ENCODE data around the gene ADIPOR2. TPM values are rescaled to one million over a fixed set of nuclear protein-coding genes. Genes with fewer than 3 reads are reported as not detected.

The ADIPOR2 gene
- total and polyA plus RNA-seq, 3 donors from 2014 or later = 70.6 to 78.3 (median 75.1) TPM

DNA sequence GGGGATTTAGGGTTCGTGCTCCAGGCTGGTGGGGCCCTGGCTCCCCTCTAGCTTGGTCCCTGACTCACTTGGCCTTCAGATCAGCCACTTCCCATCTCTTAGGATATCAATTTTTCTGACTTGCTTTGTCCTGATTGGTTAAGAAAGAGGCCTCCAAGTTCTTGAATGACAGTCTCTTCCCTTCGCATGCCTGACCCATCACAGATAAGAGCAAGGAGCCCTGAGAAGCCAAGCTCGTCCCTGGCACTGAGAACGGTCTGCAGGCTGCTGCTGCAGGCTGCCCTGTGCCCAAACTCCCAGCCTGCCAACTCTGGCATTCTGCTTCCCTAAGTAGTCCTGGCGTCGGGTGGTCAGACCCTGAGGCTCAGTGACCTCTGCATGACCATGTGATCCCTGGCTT is 128.7 kb downstream of the ADIPOR2 start:
- Histone ChIP-seq H3K4me3 (no peak overlapping the region), H3K27ac (no peak overlapping the region), H3K4me1 (peaks cover 9% of the 10 kb centered on the region), H3K9me3 (no peaks in the 10 kb centered on the region), H3K27me3 (no peaks in the 10 kb centered on the region), H3K36me3 (ENCODE audit: low read depth, missing control alignments) (no peaks in the 10 kb centered on the region)
- TF ChIP-seq, protein P1, sequence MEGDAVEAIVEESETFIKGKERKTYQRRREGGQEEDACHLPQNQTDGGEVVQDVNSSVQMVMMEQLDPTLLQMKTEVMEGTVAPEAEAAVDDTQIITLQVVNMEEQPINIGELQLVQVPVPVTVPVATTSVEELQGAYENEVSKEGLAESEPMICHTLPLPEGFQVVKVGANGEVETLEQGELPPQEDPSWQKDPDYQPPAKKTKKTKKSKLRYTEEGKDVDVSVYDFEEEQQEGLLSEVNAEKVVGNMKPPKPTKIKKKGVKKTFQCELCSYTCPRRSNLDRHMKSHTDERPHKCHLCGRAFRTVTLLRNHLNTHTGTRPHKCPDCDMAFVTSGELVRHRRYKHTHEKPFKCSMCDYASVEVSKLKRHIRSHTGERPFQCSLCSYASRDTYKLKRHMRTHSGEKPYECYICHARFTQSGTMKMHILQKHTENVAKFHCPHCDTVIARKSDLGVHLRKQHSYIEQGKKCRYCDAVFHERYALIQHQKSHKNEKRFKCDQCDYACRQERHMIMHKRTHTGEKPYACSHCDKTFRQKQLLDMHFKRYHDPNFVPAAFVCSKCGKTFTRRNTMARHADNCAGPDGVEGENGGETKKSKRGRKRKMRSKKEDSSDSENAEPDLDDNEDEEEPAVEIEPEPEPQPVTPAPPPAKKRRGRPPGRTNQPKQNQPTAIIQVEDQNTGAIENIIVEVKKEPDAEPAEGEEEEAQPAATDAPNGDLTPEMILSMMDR (IDR thresholded peaks at IDR 0.05) = no peak
- TF ChIP-seq POLR2A (IDR thresholded peaks at IDR 0.05) = no peak
- 46 to 66% methylated on average over 6 of the region's 6 CpGs for WGBS, 2 donors
- intact Hi-C loops (cut with DNase I; ENCODE audit: low total_unique reads) = no loop called here
- DNase-seq = no peak

DNA sequence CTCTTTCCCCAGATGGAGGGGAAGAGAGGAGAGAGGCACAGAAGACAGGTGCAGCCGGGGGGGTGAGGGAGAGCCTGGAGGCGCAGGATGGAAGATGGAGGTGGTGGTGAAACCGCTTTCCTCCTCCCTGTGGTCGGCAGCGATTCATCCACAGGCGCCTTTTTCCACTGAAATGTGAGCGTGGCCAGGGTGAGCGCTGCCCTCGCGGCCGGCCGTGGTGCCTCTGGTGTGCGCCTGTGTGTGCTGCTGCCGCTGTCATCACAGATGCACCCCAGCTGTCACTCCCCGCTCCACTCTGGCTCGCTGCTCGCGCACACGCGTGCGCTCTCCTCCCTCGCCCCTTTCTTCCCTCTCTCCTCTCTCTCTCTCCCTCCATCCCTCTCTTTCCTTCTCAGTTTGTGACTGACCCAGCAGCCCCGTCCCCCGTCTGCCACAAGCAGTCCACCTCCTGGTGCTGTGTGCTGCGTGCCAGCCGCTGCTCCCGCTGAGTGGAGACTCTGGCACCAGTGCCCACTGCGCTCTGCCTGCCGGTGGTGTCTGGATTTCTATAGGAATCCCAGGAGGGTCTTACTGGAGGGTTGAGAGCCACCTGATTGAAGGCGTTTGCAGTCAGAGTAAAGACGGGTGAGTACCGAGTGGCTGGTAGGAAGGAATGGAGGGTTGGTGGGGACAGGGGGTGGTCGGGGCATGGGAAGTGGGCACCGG is 129.5 kb downstream of the ADIPOR2 start, which contains the start of gene LRTM2:
Gene LRTM2 (plus strand): TSS at position 375 of the 705 bp plus-strand sequence. CDS start 7,584 bp downstream, outside the sequence.
- Histone ChIP-seq H3K9me3 (no peaks in the 10 kb centered on the region), H3K27me3 (no peaks in the 10 kb centered on the region), H3K36me3 (ENCODE audit: low read depth, missing control alignments) (no peaks in the 10 kb centered on the region), H3K4me3 (no peak within 1 kb of the TSS), H3K4me1 (peaks cover 9% of the 10 kb centered on the region), H3K27ac (no peak within 1 kb of the TSS)
- TF ChIP-seq, protein P1 (IDR thresholded peaks at IDR 0.05) = no peak
- no peak for TF ChIP-seq POLR2A (IDR thresholded peaks at IDR 0.05)
- DNase-seq = no peak
- WGBS, 2 donors = 27 to 35% methylated on average over 30 to 34 of the region's 34 CpGs
- intact Hi-C loops (cut with DNase I; ENCODE audit: low total_unique reads) = no loop called here

DNA sequence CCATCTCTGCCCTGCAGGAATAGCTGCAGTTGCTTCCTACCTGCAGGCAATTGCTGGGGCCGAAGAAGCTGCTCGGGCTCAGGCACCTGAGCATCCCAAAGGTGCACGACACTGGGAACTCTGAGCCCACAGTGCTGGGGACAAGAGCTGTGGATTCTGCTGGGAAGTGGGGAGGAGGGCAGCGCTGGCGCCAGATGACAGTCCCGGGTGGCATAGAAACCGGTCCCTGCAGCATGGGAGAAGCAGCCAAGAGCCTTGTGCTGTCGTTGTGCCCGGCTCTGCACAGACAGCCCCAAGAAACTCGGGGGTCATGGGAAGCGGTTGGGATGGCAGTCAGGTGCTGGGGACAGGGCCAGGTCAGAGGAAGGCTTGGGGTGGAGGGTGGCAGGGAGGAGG is 130.0 kb downstream of the ADIPOR2 start:
- 63 to 72% methylated on average over 8 of the region's 11 CpGs for WGBS, 2 donors
- TF ChIP-seq POLR2A (IDR thresholded peaks at IDR 0.05) = no peak
- TF ChIP-seq, protein P1 (IDR thresholded peaks at IDR 0.05) = no peak
- no peaks in the 10 kb centered on the region for H3K27me3 ChIP-seq

DNA sequence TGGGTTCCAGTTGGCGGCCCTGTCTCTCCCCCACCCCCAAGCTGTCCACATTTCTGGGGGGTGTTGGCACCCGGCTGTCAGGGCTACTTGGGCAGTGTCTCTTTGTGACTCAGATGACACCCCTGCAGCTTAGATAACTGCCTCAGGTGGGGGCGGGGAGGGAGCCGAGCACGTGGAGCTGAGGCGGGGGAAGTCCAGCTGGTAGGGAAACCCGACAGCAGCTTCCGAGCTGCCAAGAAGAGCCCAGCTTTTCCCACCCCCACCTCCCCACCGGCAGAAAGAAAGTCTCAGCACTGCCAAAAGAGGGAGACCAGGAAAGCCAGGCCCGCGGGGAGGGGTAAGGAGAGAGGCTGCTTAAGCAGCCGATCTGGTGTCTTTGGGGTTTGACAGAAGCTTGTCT is 130.9 kb downstream of the ADIPOR2 start:
- Histone ChIP-seq H3K4me3 (no peak overlapping the region), H3K36me3 (ENCODE audit: low read depth, missing control alignments) (no peaks in the 10 kb centered on the region), H3K27me3 (no peaks in the 10 kb centered on the region), H3K9me3 (no peaks in the 10 kb centered on the region), H3K4me1 (peaks cover 9% of the 10 kb centered on the region), H3K27ac (no peak overlapping the region)
- DNase-seq = no peak
- WGBS, 2 donors = 34 to 51% methylated on average over 11 to 12 of the region's 12 CpGs
- TF ChIP-seq POLR2A (IDR thresholded peaks at IDR 0.05) = no peak
- TF ChIP-seq, protein P1 (IDR thresholded peaks at IDR 0.05) = no peak
- intact Hi-C loops (cut with DNase I; ENCODE audit: low total_unique reads) = no loop called here

More for the DNA sequence above, 130.0 kb downstream of the ADIPOR2 start:
- no peak overlapping the region for H3K27ac ChIP-seq
- no peaks in the 10 kb centered on the region for H3K9me3 ChIP-seq
- no peaks in the 10 kb centered on the region for H3K36me3 ChIP-seq (ENCODE audit: low read depth, missing control alignments)
- H3K4me3 ChIP-seq = no peak overlapping the region
- peaks cover 9% of the 10 kb centered on the region for H3K4me1 ChIP-seq
- intact Hi-C loops (cut with DNase I; ENCODE audit: low total_unique reads) = no loop called here
- no peak for DNase-seq

DNA sequence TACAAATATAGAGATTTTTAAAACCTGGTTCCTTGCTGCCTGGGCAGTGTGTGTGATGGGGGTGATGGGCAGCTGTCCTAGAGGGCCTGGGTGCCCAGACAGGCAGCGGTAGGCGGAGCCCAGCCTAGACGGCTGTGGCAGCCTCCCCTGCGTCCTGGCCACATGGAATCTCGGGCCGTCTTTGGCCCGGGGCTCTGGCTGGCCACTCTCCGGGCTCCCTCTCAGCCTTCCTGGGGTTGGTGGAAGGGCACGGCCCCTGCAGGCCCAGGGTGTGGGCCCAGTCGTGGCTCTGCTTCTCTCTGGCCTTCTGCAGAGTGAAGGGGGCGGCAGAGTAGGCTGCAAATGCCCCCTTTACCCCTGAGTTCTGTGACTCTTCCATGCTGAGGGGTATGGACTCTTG is 131.8 kb downstream of the ADIPOR2 start:
- no peak for TF ChIP-seq POLR2A (IDR thresholded peaks at IDR 0.05)
- TF ChIP-seq, protein P1 (IDR thresholded peaks at IDR 0.05) = no peak
- no peak overlapping the region for H3K27ac ChIP-seq
- DNase-seq = no peak
- intact Hi-C loops (cut with DNase I; ENCODE audit: low total_unique reads) = no loop called here
- 62 to 89% methylated on average over 7 of the region's 11 CpGs for WGBS, 2 donors
- no peaks in the 10 kb centered on the region for H3K36me3 ChIP-seq (ENCODE audit: low read depth, missing control alignments)
- H3K9me3 ChIP-seq = no peaks in the 10 kb centered on the region
- no peaks in the 10 kb centered on the region for H3K27me3 ChIP-seq
- H3K4me3 ChIP-seq = no peak overlapping the region
- peaks cover 9% of the 10 kb centered on the region for H3K4me1 ChIP-seq

Data from testis (tissue), 3 donors.